Measurements from ENCODE around the gene CDH11. TPM values are rescaled to one million over a fixed set of nuclear protein-coding genes. Genes with fewer than 3 reads are reported as not detected.

The CDH11 gene
- total and polyA plus RNA-seq, 10 of the 15 experiments (the other 5 are each of a cell fraction or from before 2014, with no cell fraction given): 0.31 to 9.7 (median 0.87) TPM

DNA sequence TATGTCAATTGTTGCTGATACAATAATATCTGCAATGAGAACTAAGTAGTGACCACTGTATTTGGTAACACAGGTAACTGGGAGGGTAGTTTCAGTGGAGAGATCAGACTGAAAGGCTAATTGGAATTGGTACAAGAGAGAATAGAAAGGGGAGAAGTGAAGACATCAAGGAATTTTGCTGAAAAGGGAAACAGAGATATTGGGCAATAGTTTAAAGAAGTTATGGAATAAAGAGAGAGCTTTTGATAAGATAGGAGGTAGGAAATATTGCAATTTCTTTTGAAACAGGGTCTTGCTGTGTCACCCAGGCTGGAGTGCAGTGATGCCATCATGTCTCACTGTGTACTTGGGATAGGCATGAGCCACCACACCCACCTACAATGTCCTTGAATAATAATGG, 26.9 kb upstream of the CDH11 start:
- ChIA-PET POLR2A (no interaction called here), SMC1A (ENCODE audit: uncharacterized antibody, unreplicated experiment) (no interaction called here), RAD21 (ENCODE audit: unreplicated experiment) (no interaction called here), CTCF (no interaction called here)
- H3K27me3 ChIP-seq (replicated peaks in 1 of 2; ENCODE audit: control insufficient read depth in 2 of 2, insufficient read depth in 2 of 2, low read length in 1 of 2): no peaks in the 10 kb centered on the region
- H3K9me3 ChIP-seq (replicated peaks; ENCODE audit: control insufficient read depth, insufficient read depth, low read length): no peaks in the 10 kb centered on the region
- H3K27ac ChIP-seq (ENCODE audit: control insufficient read depth, insufficient read depth): no peak overlapping the region
- ATAC-seq (no peak), DNase-seq (ENCODE audit: low read depth, low spot score) (no peak), FAIRE-seq (no peak)
- intact Hi-C loops (cut with micrococcal nuclease; ENCODE audit: unreplicated experiment) (no loop called here), in situ Hi-C loops (cut with MboI) (no loop called here)
- H3K4me3 ChIP-seq: no peak overlapping the region
- no peak overlapping the region for H2AFZ ChIP-seq (ENCODE audit: control insufficient read depth, low read depth, low read length)
- H3K36me3 ChIP-seq (ENCODE audit: control insufficient read depth in 2 of 2, insufficient read depth in 2 of 2, low read length in 1 of 2): no peaks in the 10 kb centered on the region
- H3K4me2 ChIP-seq (ENCODE audit: control insufficient read depth, insufficient read depth): no peak overlapping the region
- H3K4me1 ChIP-seq (ENCODE audit: control insufficient read depth, insufficient read depth, low read length): no peaks in the 10 kb centered on the region
- no peaks in the 10 kb centered on the region for H4K20me1 ChIP-seq (ENCODE audit: control insufficient read depth, insufficient read depth)
- no TSS peak for BruUV-seq (replicated peaks)
- no peaks in the 10 kb centered on the region for H3K79me2 ChIP-seq (ENCODE audit: control insufficient read depth, insufficient read depth, low read length)
- no peak overlapping the region for H3K9ac ChIP-seq (ENCODE audit: control insufficient read depth, insufficient read depth, low read length)
- TF ChIP-seq, protein P1, sequence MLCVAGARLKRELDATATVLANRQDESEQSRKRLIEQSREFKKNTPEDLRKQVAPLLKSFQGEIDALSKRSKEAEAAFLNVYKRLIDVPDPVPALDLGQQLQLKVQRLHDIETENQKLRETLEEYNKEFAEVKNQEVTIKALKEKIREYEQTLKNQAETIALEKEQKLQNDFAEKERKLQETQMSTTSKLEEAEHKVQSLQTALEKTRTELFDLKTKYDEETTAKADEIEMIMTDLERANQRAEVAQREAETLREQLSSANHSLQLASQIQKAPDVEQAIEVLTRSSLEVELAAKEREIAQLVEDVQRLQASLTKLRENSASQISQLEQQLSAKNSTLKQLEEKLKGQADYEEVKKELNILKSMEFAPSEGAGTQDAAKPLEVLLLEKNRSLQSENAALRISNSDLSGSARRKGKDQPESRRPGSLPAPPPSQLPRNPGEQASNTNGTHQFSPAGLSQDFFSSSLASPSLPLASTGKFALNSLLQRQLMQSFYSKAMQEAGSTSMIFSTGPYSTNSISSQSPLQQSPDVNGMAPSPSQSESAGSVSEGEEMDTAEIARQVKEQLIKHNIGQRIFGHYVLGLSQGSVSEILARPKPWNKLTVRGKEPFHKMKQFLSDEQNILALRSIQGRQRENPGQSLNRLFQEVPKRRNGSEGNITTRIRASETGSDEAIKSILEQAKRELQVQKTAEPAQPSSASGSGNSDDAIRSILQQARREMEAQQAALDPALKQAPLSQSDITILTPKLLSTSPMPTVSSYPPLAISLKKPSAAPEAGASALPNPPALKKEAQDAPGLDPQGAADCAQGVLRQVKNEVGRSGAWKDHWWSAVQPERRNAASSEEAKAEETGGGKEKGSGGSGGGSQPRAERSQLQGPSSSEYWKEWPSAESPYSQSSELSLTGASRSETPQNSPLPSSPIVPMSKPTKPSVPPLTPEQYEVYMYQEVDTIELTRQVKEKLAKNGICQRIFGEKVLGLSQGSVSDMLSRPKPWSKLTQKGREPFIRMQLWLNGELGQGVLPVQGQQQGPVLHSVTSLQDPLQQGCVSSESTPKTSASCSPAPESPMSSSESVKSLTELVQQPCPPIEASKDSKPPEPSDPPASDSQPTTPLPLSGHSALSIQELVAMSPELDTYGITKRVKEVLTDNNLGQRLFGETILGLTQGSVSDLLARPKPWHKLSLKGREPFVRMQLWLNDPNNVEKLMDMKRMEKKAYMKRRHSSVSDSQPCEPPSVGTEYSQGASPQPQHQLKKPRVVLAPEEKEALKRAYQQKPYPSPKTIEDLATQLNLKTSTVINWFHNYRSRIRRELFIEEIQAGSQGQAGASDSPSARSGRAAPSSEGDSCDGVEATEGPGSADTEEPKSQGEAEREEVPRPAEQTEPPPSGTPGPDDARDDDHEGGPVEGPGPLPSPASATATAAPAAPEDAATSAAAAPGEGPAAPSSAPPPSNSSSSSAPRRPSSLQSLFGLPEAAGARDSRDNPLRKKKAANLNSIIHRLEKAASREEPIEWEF (IDR thresholded peaks at IDR 0.05; ENCODE audit: insufficient replicate concordance, low read depth, low read length): no peak
- TF ChIP-seq, protein P2, sequence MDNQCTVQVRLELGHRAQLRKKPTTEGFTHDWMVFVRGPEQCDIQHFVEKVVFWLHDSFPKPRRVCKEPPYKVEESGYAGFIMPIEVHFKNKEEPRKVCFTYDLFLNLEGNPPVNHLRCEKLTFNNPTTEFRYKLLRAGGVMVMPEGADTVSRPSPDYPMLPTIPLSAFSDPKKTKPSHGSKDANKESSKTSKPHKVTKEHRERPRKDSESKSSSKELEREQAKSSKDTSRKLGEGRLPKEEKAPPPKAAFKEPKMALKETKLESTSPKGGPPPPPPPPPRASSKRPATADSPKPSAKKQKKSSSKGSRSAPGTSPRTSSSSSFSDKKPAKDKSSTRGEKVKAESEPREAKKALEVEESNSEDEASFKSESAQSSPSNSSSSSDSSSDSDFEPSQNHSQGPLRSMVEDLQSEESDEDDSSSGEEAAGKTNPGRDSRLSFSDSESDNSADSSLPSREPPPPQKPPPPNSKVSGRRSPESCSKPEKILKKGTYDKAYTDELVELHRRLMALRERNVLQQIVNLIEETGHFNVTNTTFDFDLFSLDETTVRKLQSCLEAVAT (IDR thresholded peaks at IDR 0.05): no peak

Measured in GM12878 (cell line).